Right renal pelvis (tissue), 4 donors: Measurements from ENCODE around the gene SOCS4. TPM values are rescaled to one million over a fixed set of nuclear protein-coding genes. Genes with fewer than 3 reads are reported as not detected.
A peak's percentile ranks its signal among the peaks of the same experiment; 100 is the strongest.
"Not testable (repeated sequence)": the region's sequence is repeated elsewhere in the genome, so short reads cannot be mapped to it uniquely, and the experiment has no call there.

Experiments
- DNase-seq, 4 donors: peaks; one replicate each; pipeline ENCODE4 v3.0.0-alpha.2; 2013; ENCODE audit warnings: low read depth in 4 of 4, low spot score in 3 of 4, missing footprints in 1 of 4
- polyA plus RNA-seq, 4 donors: library from polyadenylated mRNA; unstranded; fragments of 120-200 nt; gene quantifications; one replicate each; pipeline ENCODE4 v1.2.1, GENCODE V29; 2013; ENCODE audit not compliant: insufficient read length in 4 of 4

The SOCS4 gene
- polyA plus RNA-seq, 4 donors: 18.0 to 22.4 (median 21.7) TPM

GRCh38 chr14:55051423-55052268 lies 24.6 kb downstream of the SOCS4 start, which contains the start of gene MAPK1IP1L:
MAPK1IP1L (plus strand) TSS chr14:55051647; CDS start chr14:55061684, 10,037 bp downstream.
- peak; percentile 87 to 95 (median 88) for DNase-seq

GRCh38 chr14:55052269-55052930 lies 25.4 kb downstream of the SOCS4 start:
- no peak for DNase-seq

DNA sequence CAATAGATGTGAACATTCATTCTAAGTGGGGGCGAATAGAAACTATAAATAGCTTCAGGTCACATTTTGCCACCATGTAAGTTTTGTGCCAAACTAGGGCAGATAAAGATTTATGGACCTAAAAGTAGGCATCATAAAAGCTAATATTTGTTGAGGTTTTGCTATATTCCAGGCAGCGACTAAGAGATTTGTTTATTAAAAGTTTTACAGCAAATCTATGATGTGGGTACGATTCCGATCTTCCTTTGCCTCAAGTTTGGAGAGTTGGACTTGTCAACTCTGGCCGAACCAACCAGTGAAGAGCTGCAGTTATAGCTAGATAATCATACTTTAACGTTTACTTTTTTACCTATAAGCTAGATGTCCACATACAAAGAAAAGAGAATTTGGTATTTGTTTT lies 26.0 kb downstream of the SOCS4 start:
- no peak for DNase-seq

- DNase-seq: no peak
Measured at GRCh38 chr14:55053500-55053899, 26.5 kb downstream of the SOCS4 start.

GRCh38 chr14:55054098-55054497 lies 27.1 kb downstream of the SOCS4 start:
- no peak for DNase-seq

GRCh38 chr14:55057919-55058318 lies 30.9 kb downstream of the SOCS4 start:
- no peak for DNase-seq

GRCh38 chr14:55059333-55059732 lies 32.3 kb downstream of the SOCS4 start:
- DNase-seq: no peak

GRCh38 chr14:55062517-55063351 lies 35.7 kb downstream of the SOCS4 start:
- DNase-seq: no peak

DNA sequence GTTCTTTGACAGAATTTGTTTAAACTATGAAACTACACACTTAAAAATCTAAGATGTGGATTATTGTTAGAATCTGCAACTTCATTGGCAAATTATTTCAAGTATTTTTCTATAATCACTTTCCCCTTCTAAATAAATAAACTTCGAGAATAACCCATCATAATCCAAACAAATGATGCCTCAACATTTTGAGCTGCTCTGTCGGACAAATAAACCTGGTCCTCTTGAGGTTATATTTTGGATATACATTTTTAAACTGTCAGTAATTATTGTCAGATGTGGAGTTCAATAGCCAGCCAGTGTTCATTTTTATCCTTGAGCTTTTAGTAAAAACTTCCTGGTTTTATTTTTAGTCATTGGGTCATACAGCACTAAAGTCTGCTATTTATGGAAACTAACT lies 37.9 kb downstream of the SOCS4 start:
- not testable (repeated sequence) for DNase-seq

GRCh38 chr14:55065411-55065810 lies 38.4 kb downstream of the SOCS4 start:
- DNase-seq: no peak

- no peak for DNase-seq
Measured at GRCh38 chr14:55066223-55066622, 39.2 kb downstream of the SOCS4 start.

DNA sequence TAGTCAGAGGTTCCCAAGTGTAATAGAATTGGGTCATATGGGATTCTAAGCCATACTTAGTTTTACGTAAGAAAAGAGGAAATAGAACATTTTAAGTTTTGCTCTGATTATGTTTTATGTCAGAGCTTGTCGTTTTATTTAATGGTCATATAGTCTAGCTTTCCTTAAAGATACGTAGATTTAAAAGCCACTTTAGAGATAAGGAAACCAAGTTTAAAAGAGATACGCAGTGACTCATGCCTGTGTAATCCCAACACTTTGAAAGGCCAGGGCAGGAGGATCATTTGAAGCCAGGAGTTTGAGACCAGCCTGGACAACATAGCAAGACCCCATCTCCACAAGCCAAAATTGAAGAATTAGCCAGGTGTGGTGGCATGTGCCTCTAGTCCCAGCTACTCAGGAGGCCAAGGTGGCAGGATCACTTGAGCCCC lies 44.0 kb downstream of the SOCS4 start:
- DNase-seq: no peak

DNA sequence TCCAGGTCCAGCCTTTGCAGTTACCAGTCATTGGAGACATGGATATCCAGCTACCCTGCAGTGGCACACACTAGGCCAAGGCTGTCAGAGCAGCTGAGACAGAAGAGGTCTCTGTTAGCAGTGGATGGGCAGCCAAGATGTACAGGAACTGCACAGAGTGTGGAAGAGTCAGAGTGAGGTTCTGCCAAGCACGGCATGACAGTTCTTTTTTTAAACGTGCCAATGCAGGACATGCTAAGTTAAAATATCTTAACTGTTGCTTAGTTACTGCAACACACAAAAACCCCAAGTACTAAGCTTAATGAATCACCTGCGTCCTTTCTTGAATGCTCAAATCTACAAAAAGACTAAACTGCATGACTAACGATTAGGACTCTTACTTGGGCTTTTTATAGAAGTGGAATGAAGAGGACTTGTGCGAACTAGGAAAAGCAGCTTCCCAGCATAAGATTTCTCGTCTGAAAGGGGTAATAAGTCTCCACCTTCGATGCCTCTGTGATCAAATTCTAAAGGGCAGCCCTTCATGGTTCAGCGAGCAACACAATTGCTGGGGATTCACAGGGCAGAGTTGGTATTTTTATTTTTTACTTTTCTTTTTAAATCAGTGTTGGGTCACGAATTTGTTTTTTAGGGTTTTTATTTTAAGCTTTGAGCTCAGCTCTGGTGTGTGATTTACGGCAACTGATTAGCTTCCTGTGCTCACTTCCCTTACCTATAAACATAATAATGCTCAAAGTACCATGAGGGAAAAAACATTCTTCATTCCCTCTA lies 45.0 kb downstream of the SOCS4 start:
- no peak for DNase-seq

GRCh38 chr14:55073856-55074255 lies 46.8 kb downstream of the SOCS4 start:
- DNase-seq: no peak

- DNase-seq: no peak
Measured at GRCh38 chr14:55074662-55075061, 47.6 kb downstream of the SOCS4 start.

GRCh38 chr14:55075628-55076175 lies 48.7 kb downstream of the SOCS4 start:
- no peak for DNase-seq

- no peak for DNase-seq
Measured at GRCh38 chr14:55077170-55078151, 50.4 kb downstream of the SOCS4 start.

GRCh38 chr14:55079961-55080360 lies 52.9 kb downstream of the SOCS4 start:
- DNase-seq: not testable (repeated sequence)
